ENCODE data around the gene TMCO4. TPM values are rescaled to one million over a fixed set of nuclear protein-coding genes. Genes with fewer than 3 reads are reported as not detected.
"Not testable (repeated sequence)": the region's sequence is repeated elsewhere in the genome, so short reads cannot be mapped to it uniquely, and the experiment has no call there.

The TMCO4 gene
- total RNA-seq, 1 donor from 2014 or later = 18.6 TPM

GRCh38 chr1:19794583-19794982 is 5.1 kb downstream of the TMCO4 start:
- Mint-ChIP-seq H3K4me3 (ENCODE audit: low read depth) (no peak overlapping the region), H3K9me3 (ENCODE audit: low read depth) (no peaks in the 10 kb centered on the region), H3K4me1 (ENCODE audit: low read depth) (peaks cover 10% of the 10 kb centered on the region), H3K27ac (no peak overlapping the region), H3K36me3 (ENCODE audit: insufficient read depth) (peaks cover 14% of the 10 kb centered on the region), H3K27me3 (no peaks in the 10 kb centered on the region)
- TF ChIP-seq, protein P1, sequence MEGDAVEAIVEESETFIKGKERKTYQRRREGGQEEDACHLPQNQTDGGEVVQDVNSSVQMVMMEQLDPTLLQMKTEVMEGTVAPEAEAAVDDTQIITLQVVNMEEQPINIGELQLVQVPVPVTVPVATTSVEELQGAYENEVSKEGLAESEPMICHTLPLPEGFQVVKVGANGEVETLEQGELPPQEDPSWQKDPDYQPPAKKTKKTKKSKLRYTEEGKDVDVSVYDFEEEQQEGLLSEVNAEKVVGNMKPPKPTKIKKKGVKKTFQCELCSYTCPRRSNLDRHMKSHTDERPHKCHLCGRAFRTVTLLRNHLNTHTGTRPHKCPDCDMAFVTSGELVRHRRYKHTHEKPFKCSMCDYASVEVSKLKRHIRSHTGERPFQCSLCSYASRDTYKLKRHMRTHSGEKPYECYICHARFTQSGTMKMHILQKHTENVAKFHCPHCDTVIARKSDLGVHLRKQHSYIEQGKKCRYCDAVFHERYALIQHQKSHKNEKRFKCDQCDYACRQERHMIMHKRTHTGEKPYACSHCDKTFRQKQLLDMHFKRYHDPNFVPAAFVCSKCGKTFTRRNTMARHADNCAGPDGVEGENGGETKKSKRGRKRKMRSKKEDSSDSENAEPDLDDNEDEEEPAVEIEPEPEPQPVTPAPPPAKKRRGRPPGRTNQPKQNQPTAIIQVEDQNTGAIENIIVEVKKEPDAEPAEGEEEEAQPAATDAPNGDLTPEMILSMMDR (IDR thresholded peaks at IDR 0.05; ENCODE audit: unreplicated experiment) = no peak
- no peak for DNase-seq (ENCODE audit: low spot score, unreplicated experiment)

DNA sequence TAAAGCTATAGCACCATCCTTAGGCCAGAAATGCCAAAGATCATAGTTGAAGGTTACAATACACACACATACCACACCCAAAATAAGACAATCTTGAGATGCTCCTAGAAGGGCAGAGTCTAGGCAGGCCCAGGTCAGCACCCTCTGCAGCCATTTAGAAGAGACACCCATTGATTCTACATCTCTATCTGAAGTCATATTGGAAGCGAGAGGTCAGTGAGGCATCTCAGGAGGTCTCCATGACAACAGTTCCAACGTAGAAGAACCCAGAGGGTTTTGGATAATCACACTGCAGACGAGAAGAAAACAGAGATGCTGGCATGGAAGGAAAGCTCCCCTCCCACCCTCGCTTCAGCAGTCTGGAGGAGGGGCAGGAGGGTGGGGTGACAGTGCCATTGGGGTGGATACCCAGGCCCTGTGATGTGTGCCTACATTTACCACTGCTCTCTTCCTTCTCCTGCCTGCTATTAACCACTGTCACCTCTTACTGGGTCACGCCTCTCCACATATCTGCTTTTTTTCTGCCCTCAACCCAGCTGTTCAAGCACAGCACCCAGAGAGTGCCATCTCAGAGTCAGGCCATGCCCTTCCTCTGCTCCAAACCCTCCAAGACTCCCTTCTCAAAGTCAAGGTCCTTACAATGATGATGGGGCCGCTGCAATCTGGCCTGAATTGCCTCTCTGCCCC is 6.2 kb downstream of the TMCO4 start:
- Mint-ChIP-seq H3K36me3 (ENCODE audit: insufficient read depth) (peaks cover 14% of the 10 kb centered on the region), H3K4me3 (ENCODE audit: low read depth) (no peak overlapping the region), H3K27me3 (no peaks in the 10 kb centered on the region), H3K9me3 (ENCODE audit: low read depth) (no peaks in the 10 kb centered on the region), H3K27ac (no peak overlapping the region), H3K4me1 (ENCODE audit: low read depth) (peaks cover 6% of the 10 kb centered on the region)
- no peak for DNase-seq (ENCODE audit: low spot score, unreplicated experiment)
- TF ChIP-seq, protein P1 (IDR thresholded peaks at IDR 0.05; ENCODE audit: unreplicated experiment) = no peak

DNA sequence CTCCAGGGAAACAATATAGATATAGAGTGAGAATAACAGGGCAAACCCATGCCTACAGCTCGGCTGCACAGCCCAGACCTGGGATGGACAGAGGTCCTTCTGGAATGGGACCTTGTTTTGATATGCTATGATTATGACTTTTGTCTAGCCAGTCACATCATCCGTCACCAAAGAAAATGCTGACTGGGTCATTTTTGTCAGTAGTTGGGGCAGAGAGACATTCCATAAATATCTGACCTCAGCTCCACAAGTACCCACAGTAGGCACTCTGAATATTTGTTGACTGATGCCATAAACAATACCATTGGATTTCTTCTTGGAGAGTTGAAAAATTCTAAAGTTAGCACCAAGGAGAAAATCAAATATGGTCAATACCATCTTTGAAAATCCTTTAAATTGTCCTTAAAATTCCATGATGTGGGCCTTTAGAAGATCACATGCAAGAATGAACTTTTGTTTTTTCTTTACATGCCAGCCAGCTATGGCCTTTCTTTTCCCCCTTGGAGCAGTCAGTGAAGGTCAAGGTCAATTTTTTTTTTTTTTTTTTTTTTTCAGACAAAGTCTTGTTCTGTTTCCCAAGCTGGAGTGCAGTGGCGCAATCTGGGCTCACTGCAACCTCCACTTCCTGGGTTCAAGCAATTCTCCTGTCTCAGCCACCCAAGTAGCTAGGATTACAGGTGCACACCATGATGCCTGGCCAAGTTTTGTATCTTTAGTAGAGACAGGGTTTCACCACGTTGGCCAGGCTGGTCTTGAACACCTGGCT is 7.3 kb downstream of the TMCO4 start:
- H3K27me3 Mint-ChIP-seq = no peaks in the 10 kb centered on the region
- TF ChIP-seq, protein P1 (IDR thresholded peaks at IDR 0.05; ENCODE audit: unreplicated experiment) = no peak
- peaks cover 14% of the 10 kb centered on the region for H3K36me3 Mint-ChIP-seq (ENCODE audit: insufficient read depth)
- DNase-seq (ENCODE audit: low spot score, unreplicated experiment) = no peak
- peaks cover 6% of the 10 kb centered on the region for H3K4me1 Mint-ChIP-seq (ENCODE audit: low read depth)
- no peaks in the 10 kb centered on the region for H3K9me3 Mint-ChIP-seq (ENCODE audit: low read depth)
- no peak overlapping the region for H3K4me3 Mint-ChIP-seq (ENCODE audit: low read depth)
- H3K27ac Mint-ChIP-seq = no peak overlapping the region

GRCh38 chr1:19790061-19790975 is 9.4 kb downstream of the TMCO4 start:
- not testable (repeated sequence) for DNase-seq (ENCODE audit: low spot score, unreplicated experiment)

DNA sequence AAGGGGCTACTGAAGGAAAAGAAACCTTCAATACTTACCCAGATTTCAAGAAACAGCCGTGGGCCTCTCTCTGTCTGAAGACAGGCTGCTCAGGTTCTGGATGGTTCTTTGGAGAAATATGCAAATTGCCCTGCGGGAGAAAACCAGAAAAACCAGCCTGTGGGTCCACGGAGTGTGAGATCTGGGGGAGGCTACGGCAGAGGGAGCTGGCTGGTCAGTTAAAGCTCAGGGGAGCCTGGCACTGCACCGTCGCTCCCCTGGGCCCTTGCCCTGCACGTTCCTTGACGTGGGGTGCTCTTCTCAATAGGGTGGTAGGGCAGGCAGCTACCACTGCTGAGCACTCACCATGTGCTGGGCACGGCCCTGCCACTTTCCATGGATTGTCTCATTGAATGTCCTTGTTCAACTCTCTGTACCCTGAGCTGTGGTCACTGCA is 12.7 kb downstream of the TMCO4 start:
- Mint-ChIP-seq H3K4me1 (ENCODE audit: low read depth) (peaks cover 9% of the 10 kb centered on the region), H3K9me3 (ENCODE audit: low read depth) (no peaks in the 10 kb centered on the region), H3K36me3 (ENCODE audit: insufficient read depth) (peaks cover 6% of the 10 kb centered on the region), H3K27me3 (no peaks in the 10 kb centered on the region), H3K4me3 (ENCODE audit: low read depth) (no peak overlapping the region), H3K27ac (peak overlapping the region; percentile 84)
- DNase-seq (ENCODE audit: low spot score, unreplicated experiment) = no peak
- TF ChIP-seq, protein P1 (IDR thresholded peaks at IDR 0.05; ENCODE audit: unreplicated experiment) = no peak

More at GRCh38 chr1:19790061-19790975, 9.4 kb downstream of the TMCO4 start:
- peaks cover 12% of the 10 kb centered on the region for H3K36me3 Mint-ChIP-seq (ENCODE audit: insufficient read depth)
- peaks cover 13% of the 10 kb centered on the region for H3K4me1 Mint-ChIP-seq (ENCODE audit: low read depth)
- not testable (repeated sequence) for H3K9me3 Mint-ChIP-seq (ENCODE audit: low read depth); H3K27ac Mint-ChIP-seq; H3K27me3 Mint-ChIP-seq; H3K4me3 Mint-ChIP-seq (ENCODE audit: low read depth)
